H1 (cell line): ENCODE data around the gene AURKAIP1. TPM values are rescaled to one million over a fixed set of nuclear protein-coding genes. Genes with fewer than 3 reads are reported as not detected.

ENCODE experiments used
- CTCF ChIA-PET: fragments of 300-600 bp; sonication (Branson Sonifier 250); formaldehyde crosslinking; loops from one replicate; lab custom pipeline; 2021; ENCODE audit not compliant: partially characterized antibody; lab: Charles Lee
- POLR2A ChIA-PET: fragments of 300-600 bp; sonication (Branson Sonifier 250); formaldehyde crosslinking; loops from one replicate; lab custom pipeline; 2021; ENCODE audit warnings: inconsistent platforms; ENCODE audit not compliant: partially characterized antibody; lab: Charles Lee
- DNase-seq, 2 experiments: peaks; one replicate each; pipeline versions ENCODE4 v3.0.0 to v3.0.0-alpha.2; 2010 to 2022; ENCODE audit warnings: low spot score in 2 of 2, low read depth in 1 of 2, mixed read lengths in 1 of 2
- FAIRE-seq: peaks from 2 replicates; lab custom pipeline; 2011; peaks lifted over from hg19 to GRCh38; lab: Jason Lieb, UNC
- H2AFZ ChIP-seq: 2 replicates; pipeline ENCODE4 v1.8.1; 2012; ENCODE audit warnings: low read length, inconsistent platforms
- H2AK5ac ChIP-seq: 2 replicates; pipeline ENCODE4 v1.6.1; 2013; ENCODE audit warnings: low read depth, low read length
- H2BK120ac ChIP-seq: replicated peaks from 2 replicates; pipeline ENCODE3; 2013; ENCODE audit warnings: low read depth, low read length, inconsistent platforms
- H2BK12ac ChIP-seq: 2 replicates; pipeline ENCODE4 v1.6.1; 2013; ENCODE audit warnings: low read depth, low read length
- H2BK15ac ChIP-seq: 2 replicates; pipeline ENCODE4 v1.6.1; 2013; ENCODE audit warnings: low read length
- H2BK20ac ChIP-seq: 2 replicates; pipeline ENCODE4 v1.6.1; 2013; ENCODE audit warnings: low read length
- H2BK5ac ChIP-seq: 2 replicates; pipeline ENCODE4 v1.6.1; 2013; ENCODE audit warnings: low read depth, low read length
- H3K14ac ChIP-seq: 2 replicates; pipeline ENCODE4 v1.6.1; 2013; ENCODE audit warnings: inconsistent platforms; ENCODE audit not compliant: insufficient read length
- H3K18ac ChIP-seq: 2 replicates; pipeline ENCODE4 v1.6.1; 2013; ENCODE audit warnings: low read length; ENCODE audit errors: extremely low read depth
- H3K23ac ChIP-seq: 2 replicates; pipeline ENCODE4 v1.6.1; 2013; ENCODE audit warnings: inconsistent platforms; ENCODE audit not compliant: insufficient read length
- H3K23me2 ChIP-seq: 2 replicates; pipeline ENCODE4 v1.6.1; 2013; ENCODE audit warnings: low read depth, low read length
- H3K27ac ChIP-seq: 2 replicates; pipeline ENCODE4 v1.6.1; 2011; ENCODE audit warnings: low read depth, low read length, inconsistent platforms
- H3K27me3 ChIP-seq, 4 experiments: replicated peaks in 1 of 4; 1 replicate in 1 of 4; 2 replicates in 3 of 4; pipeline versions ENCODE4 v1.6.1 to v1.8.1; 2011 to 2013; ENCODE audit warnings: low read length in 3 of 4, mild to moderate bottlenecking in 3 of 4, inconsistent platforms in 2 of 4, mixed read lengths in 2 of 4, moderate library complexity in 1 of 4; ENCODE audit not compliant: control insufficient read depth in 3 of 4, insufficient read depth in 3 of 4; ENCODE audit errors: extremely low read depth in 1 of 4
- H3K36me3 ChIP-seq, 4 experiments: 2 replicates each; pipeline versions ENCODE4 v1.6.1 to v1.8.1; 2011 to 2013; ENCODE audit warnings: mild to moderate bottlenecking in 4 of 4, low read length in 3 of 4, moderate library complexity in 2 of 4, control low read depth in 1 of 4, inconsistent platforms in 1 of 4; ENCODE audit not compliant: insufficient read depth in 4 of 4, control insufficient read depth in 2 of 4
- H3K4ac ChIP-seq: replicated peaks from 2 replicates; pipeline ENCODE3; 2013; ENCODE audit warnings: low read length, low read depth, mixed read lengths, inconsistent platforms; ENCODE audit not compliant: insufficient read length
- H3K4me1 ChIP-seq, 4 experiments: replicated peaks in 1 of 4; 1 replicate in 1 of 4; 2 replicates in 3 of 4; pipeline versions ENCODE4 v1.6.1 to v1.8.1; 2011 to 2013; ENCODE audit warnings: low read length in 3 of 4, inconsistent platforms in 2 of 4, mixed read lengths in 1 of 4; ENCODE audit not compliant: insufficient read depth in 4 of 4, control insufficient read depth in 3 of 4
- H3K4me2 ChIP-seq, 2 experiments: 2 replicates each; pipeline versions ENCODE4 v1.6.1 to v1.8.1; 2011 to 2013; ENCODE audit warnings: low read depth in 2 of 2, low read length in 2 of 2, control low read depth in 1 of 2, inconsistent platforms in 1 of 2, mild to moderate bottlenecking in 1 of 2; ENCODE audit not compliant: insufficient read depth in 1 of 2
- H3K4me3 ChIP-seq, 4 experiments: fragments of 200-600, 300-600 bp in 1 of 4; sonication (generic), shearing (Covaris generic), sonication (Bioruptor Twin) in 1 of 4; 2 replicates each; pipeline versions ENCODE4 v1.5.1 to v1.8.1; 2011 to 2016; ENCODE audit warnings: low read length in 4 of 4, low read depth in 3 of 4, control low read depth in 2 of 4, inconsistent platforms in 2 of 4, mild to moderate bottlenecking in 2 of 4, mixed read lengths in 1 of 4, moderate library complexity in 1 of 4; ENCODE audit not compliant: insufficient read depth in 2 of 4; ENCODE audit errors: extremely low read depth in 1 of 4
- H3K56ac ChIP-seq: replicated peaks from 2 replicates; pipeline ENCODE3; 2013; ENCODE audit warnings: low read depth, mild to moderate bottlenecking, mixed read lengths, low read length, inconsistent platforms; ENCODE audit not compliant: insufficient read length
- H3K79me1 ChIP-seq: 2 replicates; pipeline ENCODE4 v1.6.1; 2013; ENCODE audit warnings: low read depth, low read length, control low read depth
- H3K79me2 ChIP-seq, 2 experiments: 2 replicates each; pipeline versions ENCODE4 v1.6.1 to v1.8.1; 2012 to 2013; ENCODE audit warnings: low read length in 2 of 2, mild to moderate bottlenecking in 2 of 2, inconsistent platforms in 1 of 2; ENCODE audit not compliant: insufficient read depth in 2 of 2, control insufficient read depth in 1 of 2
- H3K9ac ChIP-seq, 4 experiments: replicated peaks in 1 of 4; 1 replicate in 1 of 4; 2 replicates in 3 of 4; pipeline versions ENCODE4 v1.6.1 to v1.8.1; 2011 to 2013; ENCODE audit warnings: low read depth in 3 of 4, low read length in 3 of 4, control low read depth in 2 of 4, mild to moderate bottlenecking in 2 of 4, moderate library complexity in 2 of 4, inconsistent platforms in 1 of 4; ENCODE audit errors: extremely low read depth in 1 of 4
- H3K9me3 ChIP-seq, 2 experiments: 2 replicates each; pipeline versions ENCODE4 v1.6.1 to v1.8.1; 2012 to 2013; ENCODE audit warnings: mild to moderate bottlenecking in 2 of 2, moderate library complexity in 2 of 2, control low read depth in 1 of 2, inconsistent platforms in 1 of 2, low read depth in 1 of 2, low read length in 1 of 2, mixed read lengths in 1 of 2; ENCODE audit not compliant: insufficient read depth in 2 of 2
- H4K20me1 ChIP-seq, 2 experiments: replicated peaks in 1 of 2; 2 replicates each; pipeline versions ENCODE3 to v1.8.1; 2011 to 2013; ENCODE audit warnings: inconsistent platforms in 2 of 2, low read length in 2 of 2, mild to moderate bottlenecking in 1 of 2; ENCODE audit not compliant: insufficient read depth in 2 of 2, control insufficient read depth in 1 of 2
- H4K5ac ChIP-seq: 2 replicates; pipeline ENCODE4 v1.6.1; 2013; ENCODE audit warnings: low read length, low read depth, mixed read lengths, inconsistent platforms; ENCODE audit not compliant: insufficient read length
- H4K8ac ChIP-seq: 2 replicates; pipeline ENCODE4 v1.8.0; 2013; ENCODE audit warnings: mild to moderate bottlenecking, moderate library complexity, low read length, inconsistent platforms; ENCODE audit not compliant: insufficient read depth; ENCODE audit errors: extremely low read depth
- H4K91ac ChIP-seq: replicated peaks from 2 replicates; pipeline ENCODE3; 2013; ENCODE audit warnings: low read length, mixed read lengths, inconsistent platforms; ENCODE audit not compliant: insufficient read length
- CHD2 ChIP-seq: IDR thresholded peaks from 2 replicates; pipeline ENCODE4 v1.6.1; 2012; ENCODE audit warnings: low read length, improper control_type of control experiment
- EZH2 ChIP-seq: fragments of 200-600 bp; sonication (generic); IDR thresholded peaks from 2 replicates; pipeline ENCODE4 v1.7.1; 2012; ENCODE audit warnings: low read depth, mild to moderate bottlenecking, moderate library complexity, low read length, inconsistent platforms; ENCODE audit not compliant: severe bottlenecking
- KDM5A ChIP-seq: fragments of 200-600 bp; IDR thresholded peaks from 2 replicates; pipeline ENCODE4 v1.7.1; 2012; ENCODE audit warnings: mild to moderate bottlenecking, low read length, inconsistent platforms, mixed read lengths
- NRF1 ChIP-seq: IDR thresholded peaks from 2 replicates; pipeline ENCODE4 v1.6.1; 2011; ENCODE audit warnings: mild to moderate bottlenecking, low read depth, low read length, improper control_type of control experiment
- PHF8 ChIP-seq: fragments of 200-600 bp; sonication (generic); conservative IDR thresholded peaks from 2 replicates; pipeline ENCODE4 v1.7.1; 2012; ENCODE audit warnings: low read depth, mild to moderate bottlenecking, inconsistent platforms, low read length, moderate library complexity
- POU5F1 ChIP-seq: IDR thresholded peaks from 2 replicates; pipeline ENCODE4 v1.6.1; 2011; ENCODE audit warnings: low read depth, mild to moderate bottlenecking, low read length, moderate library complexity
- SP2 ChIP-seq: IDR thresholded peaks from 2 replicates; pipeline ENCODE4 v1.6.1; 2012; ENCODE audit warnings: mild to moderate bottlenecking, low read length, inconsistent platforms
- WGBS, 2 experiments: shearing (Covaris generic) in 1 of 2; methylation state at CpG; one replicate each; pipeline versions ENCODE4 v1.1.6 to v1.1.7; 2013 to 2015; ENCODE audit warnings: low lambda C conversion rate in 2 of 2, mixed read lengths in 2 of 2, inconsistent platforms in 1 of 2, low coverage in 1 of 2, missing lambda C conversion rate in 1 of 2; ENCODE audit not compliant: insufficient replicate concordance in 2 of 2, insufficient coverage in 1 of 2, insufficient read length in 1 of 2; ENCODE audit errors: extremely low coverage in 1 of 2, missing lambda C conversion rate in 1 of 2; 5-methylcytosine and 5-hydroxymethylcytosine counted together
- polyA plus RNA-seq, 7 experiments: library from polyadenylated mRNA; depleted of rRNA in 3 of 7; stranded (reverse) in 5 of 7; unstranded in 2 of 7; fragments of >200 nt in 5 of 7; fragments of 200-250 nt in 2 of 7; gene quantifications; 1 replicate in 5 of 7; 2 replicates in 1 of 7; 4 replicates in 1 of 7; pipeline versions ENCODE4 v1.2.1 to v1.2.3, GENCODE V29; 2011 to 2013; ENCODE audit warnings: missing spikeins in 2 of 7, mixed read lengths in 2 of 7
- total RNA-seq: library from RNA; stranded (reverse); fragmentation: NEBNext Ultra II Directional; extraction: Animal tissue kit (Norgen Biotek cat#: 25700); gene quantifications from 2 replicates; pipeline ENCODE4 v1.2.1, GENCODE V29; 2021
- TF ChIP-seq, protein P1 (sequence below), 3 experiments: IDR thresholded peaks; 1 replicate in 2 of 3; 2 replicates in 1 of 3; pipeline versions ENCODE4 v1.5.1 to v1.6.1; 2011; ENCODE audit warnings: low read length in 3 of 3, mild to moderate bottlenecking in 3 of 3, inconsistent platforms in 2 of 3, low read depth in 1 of 3, moderate library complexity in 1 of 3; ENCODE audit not compliant: insufficient read depth in 1 of 3; ENCODE audit errors: control extremely low read depth in 1 of 3

Gene AURKAIP1
- total and polyA plus RNA-seq, 2 of the 8 experiments (the other 6 are each of a cell fraction or from before 2014, with no cell fraction given) = 87.8 to 194 TPM

DNA sequence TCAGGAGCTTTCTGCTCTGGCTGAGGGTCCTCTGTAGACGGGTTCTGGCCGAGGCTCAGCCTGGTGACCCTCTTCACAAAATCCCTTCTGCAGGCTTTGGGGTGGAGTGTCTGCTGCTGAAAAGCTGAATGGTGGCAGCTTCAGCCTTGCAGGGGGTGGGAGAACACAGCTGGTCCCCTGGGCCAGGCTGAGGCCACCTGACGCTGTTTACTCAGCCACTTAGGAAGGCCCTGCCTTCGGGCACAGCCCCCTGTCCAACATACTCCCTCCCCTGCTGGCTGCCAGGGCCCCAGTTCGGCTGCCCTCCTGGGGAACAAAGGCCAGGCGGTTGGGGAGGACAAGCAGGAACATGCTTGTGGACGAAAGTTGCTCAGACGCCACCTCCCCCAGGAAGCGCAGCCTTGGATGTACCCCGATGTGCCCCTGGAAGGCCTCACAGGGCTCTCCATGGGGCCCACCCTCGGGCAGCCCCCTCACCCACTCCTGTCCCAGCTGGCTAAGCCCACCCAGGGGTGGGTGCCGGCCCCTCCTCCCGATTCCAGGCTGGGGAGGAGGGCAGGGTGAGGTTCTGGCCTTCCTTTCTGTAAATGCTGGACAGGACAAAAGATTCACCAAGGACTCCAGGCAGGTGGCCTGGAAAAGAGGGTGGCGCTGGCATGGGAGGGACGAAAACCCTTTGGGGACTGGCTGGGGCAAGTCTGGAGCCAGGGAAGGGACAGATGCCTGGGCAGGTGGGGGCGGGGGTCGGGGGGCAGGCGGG is 46.3 kb upstream of the AURKAIP1 start, which contains the start of gene ANKRD65:
Gene ANKRD65 (minus strand): TSS at position 130 of the 760 bp plus-strand sequence. CDS start 271 bp downstream, outside the sequence.
- FAIRE-seq = no peak
- H2BK20ac ChIP-seq = peak within 1 kb of the TSS; percentile 24; the same call in 1 of the 2 replicates
- H3K9ac ChIP-seq = peak within 1 kb of the TSS in 2 of 4 experiments; percentile 1 to 85; a peak in 1 of 7 replicates
- 75% methylated on average over 12 of the region's 18 CpGs; no CpG with 5 or more reads in 1 of the 2 experiments for WGBS, 2 experiments
- no peaks in the 10 kb centered on the region; a peak in 2 of 7 replicates for H3K27me3 ChIP-seq
- H4K5ac ChIP-seq = peak within 1 kb of the TSS; percentile 48
- H3K9me3 ChIP-seq = no peaks in the 10 kb centered on the region
- H4K20me1 ChIP-seq = no peaks in the 10 kb centered on the region
- no peak within 1 kb of the TSS for H2AFZ ChIP-seq
- H2BK15ac ChIP-seq = peak within 1 kb of the TSS; percentile 81; the same call in 1 of the 2 replicates
- H2AK5ac ChIP-seq = peak within 1 kb of the TSS; percentile 54; the same call in 1 of the 2 replicates
- H3K56ac ChIP-seq = no peak within 1 kb of the TSS
- H3K4me1 ChIP-seq = peaks cover 0 to 37% (median 31%) of the 10 kb centered on the region in 4 experiments; a peak in 6 of 7 replicates
- H2BK120ac ChIP-seq = peak within 1 kb of the TSS; percentile 64
- peak within 1 kb of the TSS; percentile 69 for H3K4ac ChIP-seq
- H2BK12ac ChIP-seq = peak within 1 kb of the TSS; percentile 87; the same call in 1 of the 2 replicates
- H2BK5ac ChIP-seq = peak within 1 kb of the TSS; percentile 77
- H4K91ac ChIP-seq = peak within 1 kb of the TSS; percentile 18
- peak within 1 kb of the TSS; percentile 86 for H4K8ac ChIP-seq
- H3K36me3 ChIP-seq = no peaks in the 10 kb centered on the region
- DNase-seq = peak in 1 of 2 experiments; percentile 44
- H3K18ac ChIP-seq = peak within 1 kb of the TSS; percentile 71
- peak within 1 kb of the TSS; percentile 2; the same call in 1 of the 2 replicates for H3K27ac ChIP-seq
- H3K23ac ChIP-seq = no peak within 1 kb of the TSS
- no peaks in the 10 kb centered on the region for H3K79me1 ChIP-seq
- no peak within 1 kb of the TSS for H3K14ac ChIP-seq
- H3K79me2 ChIP-seq = no peaks in the 10 kb centered on the region
- ChIA-PET CTCF (interaction anchor here (0.9 to 1.6 kb wide), 5 partner anchors 8 to 83 kb away, joined by 3 to 4 read pairs (median 3); no protein-coding TSS in a partner anchor), POLR2A (interaction anchor here (0.6 to 22.9 kb wide), 9 partner anchors 7 to 76 kb away, joined by 3 to 515 read pairs (median 7); partner anchors contain the start of genes CCNL2, MRPL20 and VWA1)
- H3K4me2 ChIP-seq = peak within 1 kb of the TSS; percentile 44 to 58; a peak in 3 of 4 replicates
- peak within 1 kb of the TSS in 1 of 4 experiments; percentile 7; a peak in 1 of 8 replicates for H3K4me3 ChIP-seq
- peaks cover 9% of the 10 kb centered on the region; the same call in 1 of the 2 replicates for H3K23me2 ChIP-seq
- TF ChIP-seq EZH2 (no peak), KDM5A (no peak), SP2 (no peak), PHF8 (no peak), NRF1 (no peak), CHD2 (no peak), POU5F1 (no peak)
- TF ChIP-seq, protein P1, sequence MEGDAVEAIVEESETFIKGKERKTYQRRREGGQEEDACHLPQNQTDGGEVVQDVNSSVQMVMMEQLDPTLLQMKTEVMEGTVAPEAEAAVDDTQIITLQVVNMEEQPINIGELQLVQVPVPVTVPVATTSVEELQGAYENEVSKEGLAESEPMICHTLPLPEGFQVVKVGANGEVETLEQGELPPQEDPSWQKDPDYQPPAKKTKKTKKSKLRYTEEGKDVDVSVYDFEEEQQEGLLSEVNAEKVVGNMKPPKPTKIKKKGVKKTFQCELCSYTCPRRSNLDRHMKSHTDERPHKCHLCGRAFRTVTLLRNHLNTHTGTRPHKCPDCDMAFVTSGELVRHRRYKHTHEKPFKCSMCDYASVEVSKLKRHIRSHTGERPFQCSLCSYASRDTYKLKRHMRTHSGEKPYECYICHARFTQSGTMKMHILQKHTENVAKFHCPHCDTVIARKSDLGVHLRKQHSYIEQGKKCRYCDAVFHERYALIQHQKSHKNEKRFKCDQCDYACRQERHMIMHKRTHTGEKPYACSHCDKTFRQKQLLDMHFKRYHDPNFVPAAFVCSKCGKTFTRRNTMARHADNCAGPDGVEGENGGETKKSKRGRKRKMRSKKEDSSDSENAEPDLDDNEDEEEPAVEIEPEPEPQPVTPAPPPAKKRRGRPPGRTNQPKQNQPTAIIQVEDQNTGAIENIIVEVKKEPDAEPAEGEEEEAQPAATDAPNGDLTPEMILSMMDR (IDR thresholded peaks at IDR 0.05; ENCODE audit: control extremely low read depth in 1 of 3, insufficient read depth in 1 of 3, low read depth in 1 of 3, low read length in 3 of 3) = no peak
